Ecto neural progenitor cell (in vitro differentiated cells): ENCODE data around the gene C12orf76.
A peak's percentile ranks its signal among the peaks of the same experiment; 100 is the strongest.

Source experiments
- DNase-seq: peaks from one replicate; pipeline ENCODE4 v3.0.0-alpha.2; 2018; ENCODE audit warnings: low spot score

C12orf76 gene

DNA sequence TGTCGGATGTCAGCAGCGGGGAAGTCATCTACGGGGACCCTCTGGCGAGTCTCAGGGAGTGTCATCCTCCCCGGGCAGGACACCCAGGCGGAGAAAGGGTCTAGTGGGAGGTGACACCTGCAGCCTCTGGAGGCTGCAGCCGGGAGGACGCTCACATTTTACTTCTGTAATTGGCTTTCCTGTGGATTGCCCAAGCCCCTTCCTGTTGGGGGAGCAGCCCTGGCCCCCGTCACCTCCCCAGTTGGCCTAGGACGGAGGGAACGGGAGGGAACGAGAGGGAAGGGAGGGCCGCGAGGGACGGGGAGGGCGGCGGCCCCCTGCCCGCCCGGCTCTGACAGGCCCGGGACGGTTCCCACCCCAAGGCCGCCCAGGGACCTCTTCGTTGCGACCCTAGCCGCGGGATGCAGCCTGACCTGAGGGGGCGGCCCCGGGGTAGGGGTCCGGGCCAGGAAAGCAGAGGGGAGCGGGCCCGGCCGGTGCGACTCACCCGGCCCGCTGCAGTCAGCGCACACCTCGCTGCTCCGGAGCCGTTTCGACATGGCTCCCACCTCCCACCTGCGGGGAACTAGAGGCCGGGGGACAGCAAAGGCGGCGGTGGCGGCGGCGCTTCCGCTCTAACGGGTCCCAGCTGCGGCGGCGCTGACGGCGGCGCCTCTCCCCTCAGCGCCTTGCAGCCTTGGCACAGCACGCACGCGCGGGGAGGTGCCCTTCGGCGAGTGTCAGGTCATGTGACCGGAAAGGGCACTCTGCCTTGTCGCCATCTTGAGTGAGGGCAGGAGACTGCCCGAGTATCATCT lies 52.4 kb downstream of the C12orf76 start, which contains the start of gene GIT2:
GIT2 (minus strand) TSS at position 683 of the 797 bp plus-strand sequence; CDS start at position 539, 144 bp downstream.
- DNase-seq, result peak; percentile 97

DNA sequence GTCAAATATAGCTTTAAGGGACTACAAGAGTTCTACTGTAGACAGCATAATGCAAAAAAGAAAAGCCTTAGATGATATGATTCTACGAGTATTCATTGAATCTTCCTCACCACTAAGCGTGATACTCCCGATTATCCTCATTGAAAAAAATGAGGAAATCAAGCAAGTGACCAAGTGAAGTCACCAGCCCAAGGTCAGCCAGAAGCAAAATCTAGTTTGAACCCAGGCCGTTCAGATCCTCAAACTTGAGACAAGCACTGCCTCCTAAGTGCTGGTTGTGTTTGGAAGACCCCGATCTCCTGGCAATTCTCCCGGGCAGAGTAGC lies 53.0 kb downstream of the C12orf76 start:
- DNase-seq, result no peak

DNA sequence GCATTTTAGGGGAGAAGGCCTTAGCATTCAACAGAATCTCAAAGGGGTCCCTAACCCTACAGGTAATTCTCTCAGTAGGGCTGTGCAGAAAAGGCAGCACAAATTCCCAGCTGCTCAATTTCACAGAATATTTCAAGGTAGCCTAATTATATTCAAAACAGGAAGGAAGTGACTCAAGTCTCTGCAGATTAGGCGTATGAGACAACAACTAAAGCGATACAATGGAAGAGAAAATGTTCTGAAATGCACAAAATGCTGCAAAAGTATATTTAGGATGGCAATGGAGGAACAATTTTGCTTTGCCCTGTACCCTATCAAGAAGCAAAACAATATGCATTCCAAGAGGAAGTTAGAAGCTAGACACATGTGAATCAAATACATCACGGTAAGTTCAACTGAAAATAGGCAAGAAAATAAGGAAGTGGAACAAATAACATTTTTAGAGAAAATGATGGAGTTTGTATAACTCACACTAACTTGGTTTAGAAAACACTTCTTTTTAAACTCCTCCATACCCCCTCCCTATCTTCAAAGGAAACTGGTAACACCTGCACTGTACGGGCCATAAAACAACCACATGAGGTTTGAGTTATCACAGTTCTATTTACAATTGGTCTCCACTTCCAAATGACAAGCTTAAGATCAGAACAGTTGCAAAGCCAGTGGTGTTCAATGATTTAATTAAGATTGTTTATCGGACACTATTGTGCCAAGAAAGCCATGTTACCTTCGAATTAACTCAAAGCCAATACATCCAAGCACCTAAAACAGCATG lies 53.7 kb downstream of the C12orf76 start:
- DNase-seq, result no peak

GRCh38 chr12:109993091-109993490 lies 55.2 kb downstream of the C12orf76 start:
- DNase-seq, result no peak

DNA sequence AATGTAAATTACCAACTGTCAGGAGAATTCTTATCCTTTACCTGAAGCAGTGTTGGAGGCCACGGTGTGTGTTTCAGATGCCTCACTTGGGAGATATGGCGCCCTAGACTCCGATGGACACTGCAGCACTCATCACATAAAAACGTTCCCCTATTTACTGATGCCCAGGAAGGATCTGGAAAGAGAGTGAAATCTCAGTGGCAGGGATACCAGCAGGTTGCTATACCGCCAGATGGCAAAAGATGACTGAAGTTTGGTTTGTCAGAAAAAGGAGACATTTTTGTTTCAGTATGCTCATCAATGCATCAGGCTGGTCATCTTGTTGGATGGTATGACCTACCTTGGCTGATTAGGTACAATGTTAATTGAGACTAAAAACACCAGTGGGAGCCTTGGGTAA lies 56.7 kb downstream of the C12orf76 start:
- DNase-seq, result no peak
